Panc1 (cell line): ENCODE measurements around the gene FUT2. TPM values are rescaled to one million over a fixed set of nuclear protein-coding genes. Genes with fewer than 3 reads are reported as not detected.

Experiments used
- ATAC-seq: fragments of 200-7000 bp; cut with Tn5 transposase; 2 replicates; pipeline ENCODE4 v1.9.1; 2020; ENCODE audit warnings: mild to moderate bottlenecking, moderate library complexity
- Bru-seq: library from RNA; stranded (reverse); fragments of 400-500 nt; gene quantifications from one replicate; lab custom pipeline; 2021; lab: Mats Ljungman, UMichigan
- BruChase-seq, 2 experiments: library from RNA; stranded (reverse); fragments of 400-500 nt; gene quantifications; one replicate each; lab custom pipeline; 2021; lab: Mats Ljungman, UMichigan
- BruUV-seq: library from RNA; stranded (reverse); fragments of 400-500 nt; replicated peaks from 2 replicates; lab custom pipeline; 2021; lab: Mats Ljungman, UMichigan
- CTCF ChIA-PET: fragments of 300-600 bp; sonication (Branson Sonifier 250); formaldehyde crosslinking; loops from one replicate; lab custom pipeline; 2022; ENCODE audit warnings: antibody characterized with exemption; lab: Charles Lee
- POLR2A ChIA-PET: fragments of 300-600 bp; sonication (Branson Sonifier 250); formaldehyde crosslinking; loops from one replicate; lab custom pipeline; 2022; ENCODE audit warnings: antibody characterized with exemption; lab: Charles Lee
- DNase-seq: peaks from one replicate; pipeline ENCODE4 v3.0.0-alpha.2; 2010; ENCODE audit warnings: low read depth, low spot score
- H3K27ac ChIP-seq: 2 replicates; pipeline ENCODE4 v1.5.1; 2011; ENCODE audit warnings: mild to moderate bottlenecking, low read length, inconsistent platforms
- H3K27me3 ChIP-seq: fragments of 200-500 bp; sonication (Bioruptor generic); 2 replicates; pipeline ENCODE4 v1.6.0; 2014; ENCODE audit warnings: low read length, inconsistent platforms; ENCODE audit not compliant: control insufficient read depth, insufficient read depth
- H3K36me3 ChIP-seq: fragments of 200-500 bp; sonication (Bioruptor generic); 2 replicates; pipeline ENCODE4 v1.5.1; 2014; ENCODE audit warnings: inconsistent platforms, mild to moderate bottlenecking, low read length, moderate library complexity; ENCODE audit not compliant: control insufficient read depth, insufficient read depth
- H3K4me1 ChIP-seq: 2 replicates; pipeline ENCODE4 v1.5.1; 2011; ENCODE audit warnings: inconsistent platforms, mild to moderate bottlenecking, low read length, moderate library complexity; ENCODE audit not compliant: control insufficient read depth, insufficient read depth
- H3K4me3 ChIP-seq, 2 experiments: 2 replicates each; pipeline ENCODE4 v1.5.1; 2011 to 2012; ENCODE audit warnings: low read depth in 2 of 2, low read length in 2 of 2, mild to moderate bottlenecking in 2 of 2, inconsistent platforms in 1 of 2, moderate library complexity in 1 of 2
- H3K9me3 ChIP-seq: fragments of 200-500 bp; sonication (Bioruptor generic); 2 replicates; pipeline ENCODE4 v1.5.1; 2014; ENCODE audit warnings: low read depth, mild to moderate bottlenecking, inconsistent platforms, low read length, moderate library complexity; ENCODE audit not compliant: control insufficient read depth, insufficient read depth
- POLR2AphosphoS5 ChIP-seq: IDR thresholded peaks from 2 replicates; pipeline ENCODE4 v1.6.1; 2012; ENCODE audit warnings: mild to moderate bottlenecking, low read depth, low read length, moderate library complexity
- SIN3A ChIP-seq: IDR thresholded peaks from 2 replicates; pipeline ENCODE4 v1.6.1; 2012; ENCODE audit warnings: low read depth, mild to moderate bottlenecking, low read length, moderate library complexity, borderline replicate concordance; ENCODE audit not compliant: insufficient read depth
- TCF7L2 ChIP-seq: IDR thresholded peaks from 2 replicates; pipeline ENCODE4 v1.6.1; 2011; ENCODE audit warnings: mild to moderate bottlenecking, low read depth, low read length, inconsistent platforms
- in situ Hi-C: cut with HindIII; loops from 2 replicates; pipeline ENCODE4 v1.10.0; 2016; ENCODE audit warnings: low sequenced_read_pairs, low pct_unique_long_range_greater_than_20kb
- intact Hi-C: fragments of 100-400 bp; cut with micrococcal nuclease; formaldehyde crosslinking; loops from one replicate; pipeline ENCODE4 v1.10.0; 2022; ENCODE audit not compliant: unreplicated experiment
- long read RNA-seq: library from polyadenylated mRNA; unstranded; transcript quantifications from one replicate; pipeline ENCODE4 v2.0.0, GENCODE V29; 2021; ENCODE audit not compliant: unreplicated experiment
- polyA plus RNA-seq: library from polyadenylated mRNA; unstranded; fragments of >200 nt; gene quantifications from one replicate; pipeline ENCODE4 v1.2.1, GENCODE V29; 2012; ENCODE audit warnings: missing spikeins; ENCODE audit not compliant: insufficient read length
- total RNA-seq: library from RNA; stranded (reverse); gene quantifications from one replicate; pipeline ENCODE4 v1.2.1, GENCODE V29; 2021; ENCODE audit not compliant: unreplicated experiment
- TF ChIP-seq, protein P1 (sequence below), 2 experiments: IDR thresholded peaks; 2 replicates each; pipeline ENCODE4 v1.6.1; 2011 to 2012; ENCODE audit warnings: low read depth in 2 of 2, control low read depth in 1 of 2, low read length in 1 of 2, mild to moderate bottlenecking in 1 of 2, moderate library complexity in 1 of 2; ENCODE audit not compliant: insufficient read depth in 1 of 2
- TF ChIP-seq, protein P2 (sequence below): fragments of 450-650 bp; IDR thresholded peaks from 2 replicates; pipeline ENCODE4 v1.5.1; 2017; ENCODE audit warnings: mild to moderate bottlenecking

FUT2 gene
- total RNA-seq (0.08 TPM), Bru-seq, nascent RNA (not detected), BruChase-seq, experiment 1, labeled RNA remaining after a 2-hour chase (not detected), BruChase-seq, experiment 2, labeled RNA remaining after a 6-hour chase (not detected)
- polyA plus RNA-seq: 0.82 TPM
- long read RNA-seq: 0 reads

DNA sequence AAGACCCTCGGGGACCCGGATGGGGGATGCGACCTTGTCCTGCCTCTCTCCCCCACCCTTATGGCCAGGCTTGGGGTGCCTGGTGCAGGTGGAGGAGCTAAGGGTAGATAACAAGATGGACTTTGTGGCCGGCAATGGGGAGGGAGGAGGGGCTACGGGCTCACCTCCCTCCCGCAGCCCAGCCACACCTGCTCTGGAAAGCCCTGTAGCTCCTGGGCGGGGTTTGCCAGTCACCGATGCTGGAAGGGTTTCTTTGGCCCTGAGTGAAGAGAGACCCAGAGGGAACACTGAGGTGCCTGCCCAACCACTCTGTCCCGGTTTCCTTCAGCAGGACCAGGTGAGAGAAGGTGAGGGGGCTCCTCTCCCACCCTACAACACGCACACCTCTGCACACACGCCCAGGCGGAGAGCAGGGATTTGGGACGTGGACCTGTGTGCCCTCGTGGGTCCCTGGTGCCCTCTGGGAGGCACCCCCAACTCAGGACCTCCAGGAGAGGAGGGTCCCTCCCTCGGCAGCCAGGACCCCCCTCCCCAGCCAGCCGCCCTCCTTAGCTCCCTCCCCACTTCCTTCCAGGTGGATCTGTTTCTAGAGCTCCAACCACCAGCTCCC lies at the start of gene FUT2:
Gene FUT2 (plus strand): TSS at position 229 of the 610 bp plus-strand sequence. CDS start 6,986 bp downstream, outside the sequence.
- Histone ChIP-seq H3K27ac (no peak within 1 kb of the TSS; the same call in 1 of the 2 replicates), H3K9me3 (no peaks in the 10 kb centered on the region), H3K4me3 (peak within 1 kb of the TSS; percentile 3 to 32), H3K36me3 (no peaks in the 10 kb centered on the region), H3K4me1 (peaks cover 3% of the 10 kb centered on the region; the same call in 1 of the 2 replicates), H3K27me3 (no peaks in the 10 kb centered on the region)
- BruUV-seq: no TSS peak
- in situ Hi-C loops (no loop called here), intact Hi-C loops (no loop called here)
- DNase-seq (no peak), ATAC-seq (no peak)
- TF ChIP-seq, protein P1, sequence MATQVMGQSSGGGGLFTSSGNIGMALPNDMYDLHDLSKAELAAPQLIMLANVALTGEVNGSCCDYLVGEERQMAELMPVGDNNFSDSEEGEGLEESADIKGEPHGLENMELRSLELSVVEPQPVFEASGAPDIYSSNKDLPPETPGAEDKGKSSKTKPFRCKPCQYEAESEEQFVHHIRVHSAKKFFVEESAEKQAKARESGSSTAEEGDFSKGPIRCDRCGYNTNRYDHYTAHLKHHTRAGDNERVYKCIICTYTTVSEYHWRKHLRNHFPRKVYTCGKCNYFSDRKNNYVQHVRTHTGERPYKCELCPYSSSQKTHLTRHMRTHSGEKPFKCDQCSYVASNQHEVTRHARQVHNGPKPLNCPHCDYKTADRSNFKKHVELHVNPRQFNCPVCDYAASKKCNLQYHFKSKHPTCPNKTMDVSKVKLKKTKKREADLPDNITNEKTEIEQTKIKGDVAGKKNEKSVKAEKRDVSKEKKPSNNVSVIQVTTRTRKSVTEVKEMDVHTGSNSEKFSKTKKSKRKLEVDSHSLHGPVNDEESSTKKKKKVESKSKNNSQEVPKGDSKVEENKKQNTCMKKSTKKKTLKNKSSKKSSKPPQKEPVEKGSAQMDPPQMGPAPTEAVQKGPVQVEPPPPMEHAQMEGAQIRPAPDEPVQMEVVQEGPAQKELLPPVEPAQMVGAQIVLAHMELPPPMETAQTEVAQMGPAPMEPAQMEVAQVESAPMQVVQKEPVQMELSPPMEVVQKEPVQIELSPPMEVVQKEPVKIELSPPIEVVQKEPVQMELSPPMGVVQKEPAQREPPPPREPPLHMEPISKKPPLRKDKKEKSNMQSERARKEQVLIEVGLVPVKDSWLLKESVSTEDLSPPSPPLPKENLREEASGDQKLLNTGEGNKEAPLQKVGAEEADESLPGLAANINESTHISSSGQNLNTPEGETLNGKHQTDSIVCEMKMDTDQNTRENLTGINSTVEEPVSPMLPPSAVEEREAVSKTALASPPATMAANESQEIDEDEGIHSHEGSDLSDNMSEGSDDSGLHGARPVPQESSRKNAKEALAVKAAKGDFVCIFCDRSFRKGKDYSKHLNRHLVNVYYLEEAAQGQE (IDR thresholded peaks at IDR 0.05; ENCODE audit: insufficient read depth in 1 of 2, low read depth in 2 of 2, low read length in 1 of 2): no peak
- no peak for TF ChIP-seq SIN3A
- no peak for TF ChIP-seq POLR2AphosphoS5
- TF ChIP-seq TCF7L2: no peak
- TF ChIP-seq, protein P2, sequence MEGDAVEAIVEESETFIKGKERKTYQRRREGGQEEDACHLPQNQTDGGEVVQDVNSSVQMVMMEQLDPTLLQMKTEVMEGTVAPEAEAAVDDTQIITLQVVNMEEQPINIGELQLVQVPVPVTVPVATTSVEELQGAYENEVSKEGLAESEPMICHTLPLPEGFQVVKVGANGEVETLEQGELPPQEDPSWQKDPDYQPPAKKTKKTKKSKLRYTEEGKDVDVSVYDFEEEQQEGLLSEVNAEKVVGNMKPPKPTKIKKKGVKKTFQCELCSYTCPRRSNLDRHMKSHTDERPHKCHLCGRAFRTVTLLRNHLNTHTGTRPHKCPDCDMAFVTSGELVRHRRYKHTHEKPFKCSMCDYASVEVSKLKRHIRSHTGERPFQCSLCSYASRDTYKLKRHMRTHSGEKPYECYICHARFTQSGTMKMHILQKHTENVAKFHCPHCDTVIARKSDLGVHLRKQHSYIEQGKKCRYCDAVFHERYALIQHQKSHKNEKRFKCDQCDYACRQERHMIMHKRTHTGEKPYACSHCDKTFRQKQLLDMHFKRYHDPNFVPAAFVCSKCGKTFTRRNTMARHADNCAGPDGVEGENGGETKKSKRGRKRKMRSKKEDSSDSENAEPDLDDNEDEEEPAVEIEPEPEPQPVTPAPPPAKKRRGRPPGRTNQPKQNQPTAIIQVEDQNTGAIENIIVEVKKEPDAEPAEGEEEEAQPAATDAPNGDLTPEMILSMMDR: no peak
- ChIA-PET CTCF (no interaction called here), POLR2A (no interaction called here)

DNA sequence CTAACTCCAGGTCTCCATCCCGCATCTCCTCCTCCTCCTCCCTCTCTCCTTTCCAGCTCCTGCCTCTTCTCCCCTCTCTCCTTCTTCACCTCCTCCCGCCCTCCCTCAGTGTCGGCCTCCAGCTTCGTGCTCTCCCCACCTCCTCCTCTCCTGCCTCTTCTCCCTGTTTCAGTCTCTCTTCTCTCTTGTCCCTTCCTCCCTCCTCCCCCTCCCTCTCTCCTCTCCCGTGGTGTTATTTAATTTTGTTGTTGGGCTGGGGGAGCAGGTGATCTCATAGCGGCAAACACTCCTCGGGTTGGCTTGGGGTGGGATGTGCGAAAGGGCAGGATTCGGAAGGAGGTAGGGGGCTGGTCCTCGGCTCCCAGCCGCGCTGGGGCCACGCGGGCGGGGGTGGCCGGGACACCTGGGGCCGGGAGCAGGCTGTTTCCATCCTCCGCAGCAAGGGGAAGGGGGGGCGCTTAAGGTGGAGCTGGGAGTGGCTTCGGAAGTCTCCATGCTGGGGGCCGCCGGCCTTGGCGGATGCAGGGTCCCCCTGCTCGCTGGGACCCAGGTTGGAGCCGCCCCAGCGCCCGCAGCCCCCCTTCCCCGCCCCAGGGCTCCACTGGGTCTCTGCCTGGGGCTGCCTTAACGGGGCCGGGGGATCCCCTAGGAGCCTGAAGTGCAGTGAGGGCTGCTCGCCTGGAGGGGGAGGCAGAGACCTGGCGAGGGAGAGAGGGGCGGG lies 49.6 kb upstream of the FUT2 start, which contains the start of gene CA11:
Gene CA11 (minus strand): TSS at position 187 of the 721 bp plus-strand sequence. CDS start 555 bp downstream, outside the sequence.
- Histone ChIP-seq H3K36me3 (no peaks in the 10 kb centered on the region), H3K4me3 (peak within 1 kb of the TSS; percentile 53 to 69), H3K27ac (peak within 1 kb of the TSS; percentile 52), H3K9me3 (no peaks in the 10 kb centered on the region), H3K27me3 (no peaks in the 10 kb centered on the region), H3K4me1 (peaks cover 2% of the 10 kb centered on the region; the same call in 1 of the 2 replicates)
- in situ Hi-C loops: no loop called here
- DNase-seq (no peak), ATAC-seq (peak; percentile 90)
- BruUV-seq: no TSS peak
- ChIA-PET CTCF (interaction anchor here (0.5 to 1.0 kb wide), 3 partner anchors 30 to 254 kb away, joined by 4 to 5 read pairs (median 4); no protein-coding TSS in a partner anchor), POLR2A (interaction anchor here (0.6 kb wide), 1 partner anchor 15 kb away, joined by 3 read pairs; no protein-coding TSS in a partner anchor)
- intact Hi-C loops: no loop called here
- TF ChIP-seq TCF7L2 (no peak), SIN3A (no peak), POLR2AphosphoS5 (no peak)
- TF ChIP-seq, protein P2: peak; percentile 88
